ENCODE results near the gene CDS2.

Gene CDS2

GRCh38 chr20:5215672-5216304, 89.0 kb downstream of the CDS2 start:
- no peak for DNase-seq

- DNase-seq: no peak
These were observed 89.9 kb downstream of the CDS2 start for GRCh38 chr20:5216663-5217062.

GRCh38 chr20:5217616-5218015, 90.8 kb downstream of the CDS2 start:
- DNase-seq: no peak

- no peak for DNase-seq
These were observed 93.7 kb downstream of the CDS2 start for GRCh38 chr20:5220321-5221060.

GRCh38 chr20:5221061-5221430, 94.2 kb downstream of the CDS2 start:
- DNase-seq: no peak

- DNase-seq: peak; percentile 5
These were observed 96.3 kb downstream of the CDS2 start for GRCh38 chr20:5222919-5223634.

- DNase-seq: no peak
These were observed 103.7 kb downstream of the CDS2 start for GRCh38 chr20:5230544-5230943.

GRCh38 chr20:5234158-5234557, 107.3 kb downstream of the CDS2 start:
- no peak for DNase-seq

GRCh38 chr20:5234978-5235377, 108.2 kb downstream of the CDS2 start:
- DNase-seq: no peak

Data from NCI-H1092 (cell line).